Osteocyte (in vitro differentiated cells): Measurements from ENCODE around the gene LRRIQ4. TPM values are rescaled to one million over a fixed set of nuclear protein-coding genes. Genes with fewer than 3 reads are reported as not detected.
A peak's percentile ranks its signal among the peaks of the same experiment; 100 is the strongest.

Experiments used
- DNase-seq: peaks from one replicate; pipeline ENCODE4 v3.0.0; 2021; ENCODE audit warnings: mixed read lengths; ENCODE audit not compliant: unreplicated experiment; ENCODE audit errors: extremely low spot score
- H3K27ac Mint-ChIP-seq: one replicate; pipeline ENCODE4 v1.8.0; 2021; ENCODE audit warnings: mild to moderate bottlenecking, mixed read lengths; ENCODE audit not compliant: unreplicated experiment
- H3K27me3 Mint-ChIP-seq: one replicate; pipeline ENCODE4 v1.8.0; 2021; ENCODE audit warnings: mixed read lengths; ENCODE audit not compliant: unreplicated experiment
- H3K36me3 Mint-ChIP-seq: one replicate; pipeline ENCODE4 v1.8.0; 2021; ENCODE audit warnings: mixed read lengths; ENCODE audit not compliant: unreplicated experiment
- H3K4me1 Mint-ChIP-seq: one replicate; pipeline ENCODE4 v1.8.0; 2021; ENCODE audit warnings: mixed read lengths; ENCODE audit not compliant: unreplicated experiment
- H3K4me3 Mint-ChIP-seq: one replicate; pipeline ENCODE4 v1.8.0; 2021; ENCODE audit warnings: mild to moderate bottlenecking, moderate library complexity, mixed read lengths; ENCODE audit not compliant: unreplicated experiment
- H3K9me3 Mint-ChIP-seq: one replicate; pipeline ENCODE4 v1.8.0; 2021; ENCODE audit warnings: mixed read lengths; ENCODE audit not compliant: unreplicated experiment
- CTCF ChIP-seq: fragments of 200-600 bp; sonication (generic); IDR thresholded peaks from 2 replicates; pipeline ENCODE4 v1.5.0; 2021; ENCODE audit warnings: antibody characterized with exemption, mild to moderate bottlenecking, moderate library complexity
- total RNA-seq: library from RNA; stranded (reverse); gene quantifications from 2 replicates; pipeline ENCODE4 v1.2.1, GENCODE V29; 2021

Gene LRRIQ4
- total RNA-seq, 1 donor from 2014 or later = not detected

GRCh38 chr3:169811631-169812331 is 889 bp upstream of the LRRIQ4 start:
- Mint-ChIP-seq H3K4me3 (peak overlapping the region; percentile 76), H3K4me1 (peaks cover 16% of the 10 kb centered on the region), H3K36me3 (no peaks in the 10 kb centered on the region), H3K9me3 (peaks cover 12% of the 10 kb centered on the region), H3K27ac (peak overlapping the region; percentile 87), H3K27me3 (no peaks in the 10 kb centered on the region)
- no peak for TF ChIP-seq CTCF
- DNase-seq = no peak

- peaks cover 19% of the 10 kb centered on the region for H3K4me1 Mint-ChIP-seq
Measured at GRCh38 chr3:169813278-169813677, 608 bp downstream of the LRRIQ4 start.

GRCh38 chr3:169813757-169814517 is 1.3 kb downstream of the LRRIQ4 start:
- no peak overlapping the region for H3K4me3 Mint-ChIP-seq
- no peaks in the 10 kb centered on the region for H3K27me3 Mint-ChIP-seq
- no peak overlapping the region for H3K27ac Mint-ChIP-seq
- DNase-seq = no peak
- H3K9me3 Mint-ChIP-seq = peaks cover 16% of the 10 kb centered on the region
- H3K36me3 Mint-ChIP-seq = no peaks in the 10 kb centered on the region
- peak; percentile 7 for TF ChIP-seq CTCF
- peaks cover 25% of the 10 kb centered on the region for H3K4me1 Mint-ChIP-seq

More at GRCh38 chr3:169813278-169813677, 608 bp downstream of the LRRIQ4 start:
- DNase-seq = no peak
- H3K36me3 Mint-ChIP-seq = no peaks in the 10 kb centered on the region
- peak overlapping the region; percentile 76 for H3K4me3 Mint-ChIP-seq
- H3K9me3 Mint-ChIP-seq = peaks cover 16% of the 10 kb centered on the region
- no peak for TF ChIP-seq CTCF
- H3K27me3 Mint-ChIP-seq = no peaks in the 10 kb centered on the region
- H3K27ac Mint-ChIP-seq = peak overlapping the region; percentile 9

- no peak overlapping the region for H3K27ac Mint-ChIP-seq
- H3K4me1 Mint-ChIP-seq = peaks cover 25% of the 10 kb centered on the region
- H3K9me3 Mint-ChIP-seq = peaks cover 16% of the 10 kb centered on the region
- DNase-seq = no peak
- no peaks in the 10 kb centered on the region for H3K27me3 Mint-ChIP-seq
- no peak overlapping the region for H3K4me3 Mint-ChIP-seq
- TF ChIP-seq CTCF = no peak
- no peaks in the 10 kb centered on the region for H3K36me3 Mint-ChIP-seq
Measured at GRCh38 chr3:169815590-169816150, 3.0 kb downstream of the LRRIQ4 start.

GRCh38 chr3:169818316-169818715 is 5.6 kb downstream of the LRRIQ4 start:
- H3K9me3 Mint-ChIP-seq = peaks cover 16% of the 10 kb centered on the region
- H3K4me3 Mint-ChIP-seq = no peak overlapping the region
- H3K36me3 Mint-ChIP-seq = no peaks in the 10 kb centered on the region
- peak overlapping the region; percentile 32 for H3K27ac Mint-ChIP-seq
- no peak for TF ChIP-seq CTCF
- H3K4me1 Mint-ChIP-seq = peaks cover 10% of the 10 kb centered on the region
- no peaks in the 10 kb centered on the region for H3K27me3 Mint-ChIP-seq
- DNase-seq = no peak
